Measurements from ENCODE around the gene SLC47A1.
A peak's percentile ranks its signal among the peaks of the same experiment; 100 is the strongest.
"Not testable (repeated sequence)": the region's sequence is repeated elsewhere in the genome, so short reads cannot be mapped to it uniquely, and the experiment has no call there.

Gene SLC47A1

DNA sequence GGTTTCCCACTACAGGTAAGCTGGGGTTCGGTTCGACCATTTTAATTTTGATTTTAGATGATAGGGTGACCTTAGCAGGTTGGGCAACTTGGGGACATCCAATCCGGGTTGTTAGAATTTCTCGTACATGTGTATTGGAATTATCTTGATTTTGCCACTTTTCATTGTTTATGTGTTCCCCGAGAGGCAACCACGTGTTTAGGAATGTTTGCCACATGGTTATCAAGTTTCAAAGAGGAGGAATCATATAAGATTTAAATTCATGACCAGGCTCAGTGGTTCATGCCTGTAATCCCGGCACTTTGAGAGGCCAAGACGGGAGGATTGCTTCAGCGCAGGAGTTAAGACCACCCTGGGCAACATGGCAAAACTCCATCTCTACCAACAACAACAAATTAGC is 10.0 kb upstream of the SLC47A1 start:
- DNase-seq: no peak

DNA sequence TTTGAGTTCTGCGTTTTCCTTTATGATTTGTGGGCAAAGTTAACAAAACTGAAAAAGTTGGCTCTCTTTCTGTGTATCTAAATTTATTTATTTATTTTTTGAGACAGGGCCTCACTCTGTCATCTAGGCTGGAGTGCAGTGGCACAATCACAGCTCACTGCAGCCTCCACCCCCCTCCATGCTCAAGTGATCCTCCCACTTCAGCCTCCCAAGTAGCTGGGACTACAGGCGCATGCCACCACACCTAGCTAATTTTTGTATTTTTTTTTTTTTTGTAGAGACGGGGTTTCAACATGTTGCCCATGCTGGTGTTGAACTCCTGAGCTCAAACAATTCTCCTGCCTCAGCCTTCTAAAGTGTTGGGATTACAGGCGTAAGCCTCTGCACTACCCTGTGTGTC is 6.7 kb upstream of the SLC47A1 start:
- not testable (repeated sequence) for DNase-seq

DNA sequence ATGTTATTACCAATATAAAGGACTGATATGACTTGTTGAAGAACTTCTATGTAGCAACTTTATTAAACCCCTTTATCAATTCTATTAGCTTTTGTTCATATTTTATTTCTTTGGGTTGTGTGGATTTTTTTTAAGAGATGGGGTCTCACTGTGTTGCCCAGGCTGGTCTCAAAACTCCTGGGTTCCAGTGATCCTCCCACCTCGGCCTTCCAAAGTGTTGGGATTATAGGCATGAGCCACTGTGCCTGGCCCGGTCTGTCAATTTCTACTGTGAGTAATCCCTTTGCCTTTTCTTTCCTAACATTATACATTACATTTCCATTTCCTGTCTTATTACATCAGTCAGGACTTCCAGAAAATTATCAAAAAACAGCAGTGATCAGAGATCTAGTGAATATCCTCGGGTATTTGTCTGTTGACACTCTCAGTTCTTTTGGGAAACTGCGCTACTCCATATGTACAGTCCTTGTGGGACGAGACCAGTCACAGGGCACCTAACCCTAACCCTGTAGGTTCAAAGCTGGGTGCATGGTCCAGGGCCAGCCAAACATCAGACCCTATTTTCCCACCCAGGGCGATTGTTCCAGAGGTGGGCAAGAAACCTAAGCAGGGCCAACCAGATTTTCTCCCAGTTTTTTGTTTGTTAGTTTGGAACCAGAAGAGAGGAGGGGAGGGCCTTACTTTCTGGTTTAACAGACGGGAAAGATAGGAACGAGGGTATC is 1.7 kb upstream of the SLC47A1 start:
- peak; percentile 14 to 56 (median 40) for DNase-seq

DNA sequence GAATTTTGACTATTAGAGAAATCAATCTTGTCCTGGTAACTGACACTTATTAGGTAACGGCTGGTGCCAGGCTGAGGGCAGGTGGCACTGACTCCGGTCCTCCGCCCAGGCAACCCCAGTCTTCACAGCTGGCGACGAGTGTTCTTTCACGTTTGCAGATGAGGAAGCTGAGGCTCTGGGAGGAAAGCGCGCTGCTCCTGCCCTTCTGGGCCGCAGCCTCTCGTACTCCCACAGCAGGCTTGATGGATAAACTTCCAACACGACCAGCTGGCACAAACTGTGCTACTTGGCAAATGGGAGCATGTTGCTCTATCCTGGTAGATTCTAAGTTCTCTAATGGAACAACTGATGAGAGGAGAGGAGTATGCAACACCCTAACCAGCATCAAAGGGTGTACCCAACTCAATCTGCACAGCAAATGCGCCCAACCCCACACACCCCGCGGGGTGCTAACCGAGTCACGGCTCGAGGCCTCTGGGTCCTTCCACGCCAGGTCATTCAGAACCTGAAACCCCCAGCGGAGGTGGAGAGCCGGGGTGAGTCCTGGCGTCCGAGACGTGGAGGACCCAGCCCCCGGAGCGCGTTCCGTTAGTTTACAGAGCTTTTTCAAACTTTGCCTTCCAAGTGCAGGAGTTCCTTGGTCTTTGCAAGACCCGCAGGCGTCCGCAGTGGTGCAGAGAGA is 477 bp upstream of the SLC47A1 start:
- peak in 1 of 3 donors; percentile 26 for DNase-seq

DNA sequence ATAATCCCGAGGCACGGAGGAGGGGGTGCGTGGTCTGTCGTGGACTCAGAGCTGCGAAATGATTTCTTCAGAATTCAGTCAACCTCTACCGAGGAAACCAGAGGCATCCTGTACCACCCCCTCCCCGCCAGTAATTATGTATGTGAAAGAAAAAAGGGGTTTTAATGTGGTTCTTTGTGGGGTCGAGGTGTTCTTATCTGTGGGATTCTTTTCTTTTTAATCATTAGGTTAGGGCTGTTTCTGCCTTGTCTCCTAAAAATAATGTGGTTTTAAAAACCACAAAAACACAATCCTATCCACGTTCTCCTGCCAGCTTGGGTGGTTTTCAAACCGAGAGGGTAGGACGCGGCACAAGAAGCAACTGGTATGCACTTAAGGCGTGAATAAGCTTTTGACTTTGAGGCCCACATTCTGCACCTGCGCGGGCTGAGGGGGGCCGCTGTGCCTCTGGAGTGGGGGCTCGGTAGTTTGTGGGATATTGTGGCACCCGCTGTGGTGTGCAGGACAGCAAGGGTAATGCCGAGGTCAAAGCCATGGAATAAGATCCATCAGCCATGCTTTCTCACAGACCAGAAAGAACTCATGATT is 1.0 kb downstream of the SLC47A1 start:
- no peak for DNase-seq

DNA sequence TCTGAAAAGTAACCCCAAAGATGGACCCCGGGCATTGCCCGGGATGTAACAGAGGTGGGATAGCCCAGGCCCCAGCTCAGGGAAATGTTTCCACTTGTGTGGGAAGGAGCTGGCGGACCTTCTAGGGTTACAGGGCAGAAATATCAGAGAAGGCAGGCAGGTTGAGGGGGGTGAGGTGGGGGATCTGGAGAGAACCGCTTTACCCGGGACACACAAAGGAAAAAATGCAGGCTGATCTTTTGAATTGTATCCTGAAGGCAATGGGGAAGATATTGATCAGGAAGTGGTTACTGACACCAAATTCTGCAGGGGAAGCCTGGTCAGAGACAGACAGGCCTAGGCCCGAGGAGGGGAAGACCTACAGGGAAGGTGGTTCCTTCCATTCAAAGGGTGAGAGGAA is 3.5 kb downstream of the SLC47A1 start:
- DNase-seq: no peak

DNA sequence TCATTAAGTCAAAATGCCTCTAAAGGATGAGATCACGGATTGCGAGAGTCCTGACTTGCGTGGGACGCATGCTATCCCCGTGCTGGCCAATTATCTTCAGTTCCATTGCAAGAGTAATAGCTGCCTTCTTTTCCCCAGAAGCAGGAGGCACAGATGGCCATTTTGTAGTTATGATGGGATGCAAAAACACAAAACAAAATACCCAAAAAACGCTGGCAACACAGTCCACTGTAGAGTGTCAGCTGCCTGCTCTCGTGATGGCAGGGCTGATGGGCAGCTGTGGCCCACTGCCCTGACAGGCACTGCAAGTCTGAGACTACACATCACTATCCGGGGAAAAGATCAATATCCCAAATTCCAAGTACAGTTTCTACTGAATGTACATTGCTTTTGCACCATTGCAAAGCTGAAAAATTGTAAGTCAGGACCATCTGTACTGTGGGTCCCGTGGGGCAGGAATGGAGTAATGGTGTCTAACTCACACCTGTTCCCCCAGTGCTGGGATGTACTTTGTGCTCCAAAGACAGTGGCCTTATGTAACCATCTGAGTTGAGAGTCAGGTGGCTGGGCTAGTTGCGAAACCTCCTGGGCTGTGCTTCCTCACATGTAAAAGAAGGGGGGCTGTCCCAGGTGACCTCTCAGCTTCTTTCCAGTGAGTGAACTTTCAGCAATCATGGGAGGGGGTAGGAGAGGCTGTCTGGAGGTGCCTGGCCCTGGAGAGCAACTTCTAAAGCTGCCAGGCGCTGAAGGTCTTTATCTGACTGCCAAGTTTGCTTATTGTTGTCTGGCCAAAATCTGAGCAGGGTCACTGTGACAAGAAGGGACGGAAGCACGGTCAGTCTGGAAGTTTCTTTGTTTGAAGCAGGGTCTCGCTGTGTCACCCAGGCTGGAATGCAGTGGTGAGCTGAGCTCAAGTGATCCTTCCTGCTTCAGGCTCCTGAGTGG is 4.7 kb downstream of the SLC47A1 start:
- peak in 2 of 3 donors; percentile 23 to 39 for DNase-seq

DNA sequence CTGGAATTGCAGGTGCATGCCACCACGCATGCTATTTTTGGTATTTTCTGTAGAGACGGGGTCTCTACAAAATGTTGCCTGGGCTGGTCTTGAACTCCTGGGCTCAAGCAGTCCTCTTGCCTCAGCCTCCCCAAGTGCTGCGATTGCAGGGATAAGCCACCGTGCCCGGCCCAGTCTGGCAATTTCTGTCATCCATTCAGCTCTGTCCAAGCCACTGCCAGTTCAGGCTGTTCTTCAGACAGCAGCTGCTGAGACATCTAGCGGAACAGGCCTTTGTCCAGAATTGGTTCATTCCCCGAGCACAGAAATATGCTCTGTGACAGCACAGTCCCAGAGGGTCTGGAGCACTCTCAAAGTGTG is 5.4 kb downstream of the SLC47A1 start:
- no peak for DNase-seq

DNA sequence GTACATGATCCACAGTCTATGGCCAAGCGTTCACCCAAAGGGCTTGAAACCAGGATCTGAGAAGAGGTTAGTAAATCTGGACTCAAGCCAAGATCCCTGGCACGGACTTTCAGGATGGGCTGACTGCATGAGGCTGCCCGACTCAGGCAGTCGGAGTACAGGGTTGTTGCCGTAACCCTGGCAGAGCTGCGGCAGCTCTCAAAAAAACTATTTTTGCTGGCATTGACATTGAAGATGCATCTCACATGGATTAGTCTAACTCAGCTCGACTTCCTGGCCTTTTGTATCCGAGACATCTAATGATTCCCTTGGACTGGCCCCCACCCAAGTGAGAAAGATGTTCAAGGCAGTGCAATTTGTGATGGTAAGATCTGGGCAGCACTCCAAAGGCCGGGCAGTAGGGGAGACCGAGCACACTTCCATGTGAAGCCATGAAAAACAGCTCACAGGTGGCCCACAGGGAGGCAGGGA is 6.2 kb downstream of the SLC47A1 start:
- DNase-seq: no peak

DNA sequence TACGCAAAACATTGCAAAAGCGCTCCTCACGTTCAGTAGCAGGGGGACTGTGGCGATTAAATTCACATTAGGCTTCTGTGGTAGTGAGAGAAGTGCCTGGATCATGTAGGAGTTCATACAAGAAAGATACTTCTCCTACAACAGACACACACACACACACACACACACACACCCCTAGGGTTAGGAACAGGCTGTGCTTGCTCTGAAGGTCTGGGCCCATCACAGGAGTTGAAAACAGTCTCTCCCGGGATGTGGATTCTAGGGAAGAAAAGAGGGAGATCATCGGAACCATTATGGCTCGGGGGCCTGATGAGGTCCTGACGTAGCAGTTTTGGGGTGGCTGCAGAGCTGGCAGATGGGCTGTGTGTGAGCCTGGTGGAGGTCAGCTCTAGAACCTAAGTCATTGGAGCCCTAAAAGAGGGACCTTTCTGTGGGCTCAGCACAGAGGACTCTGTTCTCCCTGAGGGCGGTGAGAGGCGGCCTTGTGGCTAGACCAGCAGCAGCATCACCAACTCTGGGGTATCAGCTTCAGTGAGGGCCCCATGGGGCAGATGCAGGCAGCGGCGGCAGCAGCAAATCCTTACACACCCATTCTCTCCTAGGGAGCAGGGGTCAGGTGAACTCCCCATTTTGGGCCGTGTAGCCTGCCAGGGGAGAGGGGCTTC is 7.2 kb downstream of the SLC47A1 start:
- no peak for DNase-seq

DNA sequence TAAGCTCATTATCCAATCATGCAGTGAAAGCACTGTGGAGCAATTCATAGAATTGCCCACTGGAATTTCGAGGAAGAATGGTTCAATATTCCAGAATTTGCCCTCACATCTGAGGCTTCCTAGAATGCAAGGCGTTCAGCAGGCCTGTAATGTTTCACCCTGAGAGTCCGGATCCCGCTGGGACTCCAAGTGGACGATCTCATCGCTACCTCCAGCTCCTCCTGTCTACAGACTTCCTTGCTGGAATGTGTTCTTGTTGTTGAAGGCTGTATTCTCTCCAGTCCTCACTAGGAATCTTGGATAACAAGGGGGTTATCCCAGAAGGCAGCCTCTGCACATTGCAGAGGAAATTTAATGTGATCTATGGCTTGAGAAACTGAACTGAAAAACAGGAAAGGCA is 7.8 kb downstream of the SLC47A1 start:
- no peak for DNase-seq

DNA sequence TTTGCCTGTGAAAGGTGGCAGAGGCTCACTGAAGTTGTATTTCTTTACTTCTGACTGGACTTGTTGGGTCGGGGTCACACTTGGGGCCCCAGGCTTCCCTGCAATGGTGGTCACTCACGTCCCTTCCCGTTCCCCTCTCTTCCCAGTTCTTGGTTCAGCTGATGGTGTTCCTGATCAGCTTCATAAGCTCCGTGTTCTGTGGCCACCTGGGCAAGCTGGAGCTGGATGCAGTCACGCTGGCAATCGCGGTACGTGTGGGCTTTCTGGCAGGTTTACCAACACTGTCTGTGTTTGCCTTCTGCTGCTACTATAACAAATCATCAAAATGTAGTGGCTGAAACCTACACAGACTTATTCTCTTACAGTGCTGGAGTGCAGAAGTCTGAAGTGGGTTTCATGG is 8.6 kb downstream of the SLC47A1 start:
- DNase-seq: no peak

DNA sequence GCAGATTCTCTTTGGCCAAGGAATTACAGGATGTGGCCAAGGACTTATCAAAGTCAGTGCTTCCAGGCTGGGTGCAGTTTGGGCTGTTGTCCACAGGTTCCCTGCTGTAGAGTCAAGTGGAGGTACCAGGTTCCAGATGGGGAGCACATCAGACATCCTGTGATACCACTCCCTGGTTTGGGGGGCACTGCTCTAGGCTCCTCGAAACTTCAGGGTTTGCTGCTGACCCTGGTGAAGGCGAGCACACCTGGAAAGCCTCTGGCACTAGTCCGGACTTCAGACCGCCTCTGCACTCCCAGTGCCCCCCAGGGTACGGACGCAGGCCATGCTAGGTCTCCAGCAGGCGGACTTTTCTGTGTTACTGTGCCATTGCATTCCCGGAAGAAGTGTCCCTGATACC is 10.7 kb downstream of the SLC47A1 start:
- DNase-seq: no peak

DNA sequence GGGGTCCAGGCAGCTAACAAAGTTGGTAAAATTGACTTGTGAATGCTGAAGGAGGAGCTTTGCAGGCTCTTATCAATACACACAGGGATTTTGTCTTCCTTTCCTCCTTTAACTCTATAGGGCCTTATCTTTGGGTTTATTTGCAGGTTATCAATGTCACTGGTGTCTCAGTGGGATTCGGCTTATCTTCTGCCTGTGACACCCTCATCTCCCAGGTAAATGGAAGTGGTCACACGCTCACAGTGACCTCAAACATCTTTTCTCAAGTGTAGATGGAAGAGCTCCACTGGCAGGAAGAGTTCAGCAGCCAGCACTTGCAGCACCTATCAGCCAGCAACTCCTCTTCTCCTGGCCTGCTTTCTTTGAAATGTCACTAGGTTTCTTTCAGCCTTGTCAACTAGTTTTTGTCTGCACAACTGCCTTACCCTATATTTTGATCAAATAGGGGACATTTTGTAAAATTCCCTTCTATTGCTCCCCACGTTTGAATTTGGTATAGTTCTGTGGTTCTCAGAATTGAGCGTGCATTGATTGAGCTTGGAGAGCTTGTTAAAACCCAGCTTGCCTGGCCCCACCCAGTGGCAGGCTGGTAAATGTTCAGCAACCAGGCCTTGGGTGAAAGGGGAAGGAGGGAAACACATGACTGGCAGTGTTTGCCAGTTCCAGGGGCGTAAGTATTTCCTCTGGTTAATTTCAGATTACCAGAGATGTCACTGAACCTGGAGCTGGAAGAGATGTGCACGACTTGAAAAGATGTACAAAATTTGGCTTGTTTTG is 12.8 kb downstream of the SLC47A1 start:
- peak; percentile 66 to 75 (median 68) for DNase-seq

DNA sequence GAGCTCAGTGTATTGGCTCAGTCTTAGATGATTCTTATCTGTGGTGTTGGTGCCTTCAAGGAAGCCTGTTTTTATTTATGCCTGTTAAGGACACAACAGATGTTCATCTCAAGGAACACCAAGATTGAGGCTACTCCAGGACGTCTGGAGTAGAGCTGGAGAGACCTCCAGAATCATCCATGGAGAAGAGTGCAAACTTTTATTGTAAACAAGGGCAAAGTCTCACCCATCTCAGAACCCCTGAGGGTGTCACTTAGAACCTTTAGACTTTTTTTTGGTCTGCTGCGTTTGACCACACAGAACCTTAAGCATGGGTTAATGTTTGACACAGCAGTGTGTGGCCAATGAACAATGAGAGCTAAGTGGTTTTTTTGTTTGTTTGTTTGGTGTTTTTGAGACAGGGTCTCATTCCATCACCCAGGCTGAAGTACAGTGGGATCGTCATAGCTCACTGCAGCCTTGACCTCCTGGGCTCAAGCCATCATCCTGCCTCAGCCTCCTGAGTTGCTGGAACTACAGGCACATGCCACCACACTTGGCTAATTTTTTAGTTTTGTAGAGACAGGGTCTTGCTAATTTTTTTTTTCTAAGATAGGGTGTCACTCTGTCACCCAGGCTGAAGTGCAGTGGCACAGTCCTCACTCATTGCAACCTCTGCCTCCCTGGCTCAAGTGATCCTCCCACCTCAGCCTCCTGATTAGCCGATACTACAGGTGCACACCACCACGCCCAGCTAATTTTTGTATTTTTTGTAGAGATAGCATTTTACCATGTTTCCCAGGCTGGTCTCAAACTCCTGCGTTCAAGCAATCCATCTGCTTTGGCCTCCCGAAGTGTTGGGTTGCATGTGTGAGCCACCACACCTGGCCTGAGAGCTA is 16.3 kb downstream of the SLC47A1 start:
- no peak for DNase-seq

DNA sequence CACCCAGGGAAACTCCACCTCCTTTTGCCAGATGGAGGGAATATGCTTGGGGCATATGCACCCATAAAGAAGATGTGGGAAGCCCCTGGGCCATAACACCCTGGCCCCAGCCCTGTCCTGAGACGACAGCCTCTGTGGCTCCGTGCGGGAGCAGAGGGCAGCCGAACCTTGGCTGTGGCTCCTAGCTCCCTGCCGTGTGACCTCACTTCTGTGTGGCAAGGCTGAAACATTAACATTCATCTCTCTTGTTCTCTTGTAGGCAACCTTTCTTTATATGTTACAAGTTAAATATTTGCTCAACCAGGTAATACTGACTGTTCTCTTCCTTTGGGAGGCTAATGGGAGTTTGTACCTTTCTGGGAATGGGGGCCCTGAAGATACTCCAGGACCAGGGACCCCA is 17.5 kb downstream of the SLC47A1 start:
- DNase-seq: no peak

DNA sequence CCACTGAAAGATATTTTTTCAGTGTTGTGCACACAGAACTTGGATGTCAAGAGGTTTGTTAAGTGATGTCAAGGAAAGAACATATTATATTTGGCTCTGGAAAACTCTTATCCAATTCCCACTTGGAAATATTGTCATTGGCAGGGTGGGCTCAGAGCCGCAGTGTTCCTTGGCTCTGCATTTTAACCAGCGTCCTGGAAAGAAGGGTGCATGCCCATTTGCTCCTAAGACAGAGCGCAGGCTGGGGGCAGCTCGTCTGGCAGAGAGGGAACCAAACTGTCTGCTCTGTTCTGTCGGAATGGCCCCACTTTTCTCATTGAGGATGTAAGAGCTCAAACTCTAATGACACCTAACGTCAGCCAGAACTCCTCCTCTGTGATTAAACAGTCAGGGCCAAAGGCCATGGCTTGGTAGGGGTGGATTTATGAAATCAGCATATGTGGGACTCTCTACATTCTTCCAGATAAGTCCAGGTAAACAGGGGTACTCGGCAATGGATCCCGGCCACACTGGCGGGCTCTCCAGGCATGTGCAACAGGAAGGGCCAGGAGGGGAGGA is 18.0 kb downstream of the SLC47A1 start:
- no peak for DNase-seq

DNA sequence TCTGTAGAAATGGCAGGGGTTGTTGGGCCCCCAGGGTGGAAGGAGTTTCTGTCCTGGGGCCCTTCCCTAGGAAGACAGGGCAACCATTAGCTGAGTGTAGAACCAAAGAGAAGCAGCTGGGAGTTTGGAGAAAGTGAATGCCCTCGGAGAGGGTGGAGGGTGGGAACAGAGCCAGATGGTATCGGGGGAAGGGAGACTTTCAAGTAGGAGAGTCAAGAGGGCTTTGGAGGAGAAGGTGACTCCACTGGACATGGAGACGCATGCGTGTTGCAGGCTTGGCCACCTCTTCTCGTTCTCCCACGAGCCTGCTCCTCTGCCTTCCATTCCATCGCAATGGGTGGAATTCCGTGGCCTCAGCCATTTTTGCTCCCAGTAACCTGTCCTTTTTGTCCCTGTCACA is 19.4 kb downstream of the SLC47A1 start:
- no peak for DNase-seq

DNA sequence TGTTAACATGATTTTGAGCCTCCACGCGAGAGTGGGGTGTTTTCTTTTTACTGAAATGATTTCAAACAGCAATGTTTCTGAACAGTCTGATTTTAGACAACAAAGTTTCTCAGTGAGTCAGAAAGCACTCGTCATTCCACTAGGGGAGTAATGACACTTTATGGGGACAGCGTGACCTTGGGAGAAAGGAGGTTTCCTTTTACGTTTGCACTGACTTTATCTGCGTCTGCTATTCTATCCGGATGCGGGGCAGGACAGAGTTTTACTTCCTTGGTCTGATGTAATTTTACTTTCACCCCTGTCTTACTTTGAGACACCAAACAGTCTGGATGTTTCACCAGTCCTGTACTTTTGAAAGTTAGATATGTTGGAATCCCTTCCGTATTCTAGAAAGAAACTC is 20.7 kb downstream of the SLC47A1 start:
- DNase-seq: peak; percentile 17 to 47 (median 46)

DNA sequence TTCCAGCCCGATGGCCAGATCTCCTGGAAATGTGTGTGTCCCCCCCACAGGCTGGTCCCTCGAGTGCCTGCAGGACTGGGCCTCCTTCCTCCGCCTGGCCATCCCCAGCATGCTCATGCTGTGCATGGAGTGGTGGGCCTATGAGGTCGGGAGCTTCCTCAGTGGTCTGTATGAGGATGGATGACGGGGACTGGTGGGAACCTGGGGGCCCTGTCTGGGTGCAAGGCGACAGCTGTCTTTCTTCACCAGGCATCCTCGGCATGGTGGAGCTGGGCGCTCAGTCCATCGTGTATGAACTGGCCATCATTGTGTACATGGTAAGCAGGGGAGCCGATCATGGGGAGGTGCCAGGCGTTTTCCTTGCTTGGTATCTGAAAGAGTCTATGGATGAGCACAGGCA is 22.1 kb downstream of the SLC47A1 start:
- no peak for DNase-seq
